Astrocyte (in vitro differentiated cells and primary cell): ENCODE results near the gene CNN3.

Experiments used
- EZH2 ChIP-seq: IDR thresholded peaks from 2 replicates; pipeline ENCODE4 v1.6.1; 2012; ENCODE audit warnings: mild to moderate bottlenecking, low read length, inconsistent platforms; ENCODE audit not compliant: insufficient read depth
- TF ChIP-seq, protein P1 (sequence below): IDR thresholded peaks from 2 replicates; pipeline ENCODE4 v1.5.1; 2011; ENCODE audit warnings: low read depth, mild to moderate bottlenecking, inconsistent platforms, low read length, moderate library complexity; ENCODE audit not compliant: insufficient read depth

DNA sequence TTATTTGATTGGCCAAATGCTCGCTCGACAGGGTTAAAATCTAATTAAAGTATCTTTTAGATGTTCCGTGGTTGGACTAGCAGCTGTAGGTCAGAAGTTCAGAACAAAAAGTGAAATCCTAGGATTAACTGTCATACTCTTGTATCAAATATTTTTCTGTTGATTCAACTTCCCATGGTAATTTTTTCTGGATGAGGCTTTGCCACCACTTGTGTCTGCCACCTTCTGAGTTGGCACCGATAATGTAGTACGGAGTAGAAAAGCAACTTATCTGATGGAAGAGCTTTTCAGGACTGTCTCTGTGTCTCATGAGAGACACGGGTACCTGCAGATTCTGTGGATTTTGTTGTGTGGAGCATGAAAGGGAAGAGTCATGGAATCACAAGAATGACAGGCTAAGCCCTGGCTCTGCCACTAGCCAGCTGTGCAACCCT, 44.6 kb upstream of the CNN3 start:
- TF ChIP-seq, protein P1, sequence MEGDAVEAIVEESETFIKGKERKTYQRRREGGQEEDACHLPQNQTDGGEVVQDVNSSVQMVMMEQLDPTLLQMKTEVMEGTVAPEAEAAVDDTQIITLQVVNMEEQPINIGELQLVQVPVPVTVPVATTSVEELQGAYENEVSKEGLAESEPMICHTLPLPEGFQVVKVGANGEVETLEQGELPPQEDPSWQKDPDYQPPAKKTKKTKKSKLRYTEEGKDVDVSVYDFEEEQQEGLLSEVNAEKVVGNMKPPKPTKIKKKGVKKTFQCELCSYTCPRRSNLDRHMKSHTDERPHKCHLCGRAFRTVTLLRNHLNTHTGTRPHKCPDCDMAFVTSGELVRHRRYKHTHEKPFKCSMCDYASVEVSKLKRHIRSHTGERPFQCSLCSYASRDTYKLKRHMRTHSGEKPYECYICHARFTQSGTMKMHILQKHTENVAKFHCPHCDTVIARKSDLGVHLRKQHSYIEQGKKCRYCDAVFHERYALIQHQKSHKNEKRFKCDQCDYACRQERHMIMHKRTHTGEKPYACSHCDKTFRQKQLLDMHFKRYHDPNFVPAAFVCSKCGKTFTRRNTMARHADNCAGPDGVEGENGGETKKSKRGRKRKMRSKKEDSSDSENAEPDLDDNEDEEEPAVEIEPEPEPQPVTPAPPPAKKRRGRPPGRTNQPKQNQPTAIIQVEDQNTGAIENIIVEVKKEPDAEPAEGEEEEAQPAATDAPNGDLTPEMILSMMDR, result no peak
- TF ChIP-seq EZH2, result no peak
